ENCODE measurements around the gene SLC22A2. TPM values are rescaled to one million over a fixed set of nuclear protein-coding genes. Genes with fewer than 3 reads are reported as not detected.

SLC22A2 gene
- total RNA-seq, 1 donor from 2014 or later, result not detected

DNA sequence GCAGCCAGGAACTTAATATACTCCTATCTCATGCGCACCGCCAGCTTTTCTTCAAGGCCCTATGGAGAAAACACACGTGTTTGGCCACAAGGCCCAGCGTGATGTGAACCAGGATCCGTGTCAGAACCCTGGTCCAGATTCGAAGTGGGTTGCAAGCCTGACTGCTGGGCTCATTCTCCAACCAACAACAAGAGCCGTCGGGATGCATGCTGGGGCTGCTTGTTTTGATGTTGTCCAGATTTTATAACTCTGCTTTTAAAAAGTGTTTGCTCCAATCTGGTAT, 463 bp upstream of the SLC22A2 start:
- Histone ChIP-seq H3F3A (ENCODE audit: low read depth) (no peaks in the 10 kb centered on the region), H3K4me1 (no peaks in the 10 kb centered on the region), H3K36me3 (no peaks in the 10 kb centered on the region), H4K20me1 (ENCODE audit: low read depth) (no peaks in the 10 kb centered on the region), H2AFZ (replicated peaks) (no peak overlapping the region), H3K27ac (no peak overlapping the region), H3K79me2 (ENCODE audit: low read depth) (no peaks in the 10 kb centered on the region), H3K4me2 (no peak overlapping the region), H3K9me3 (ENCODE audit: low read depth) (no peaks in the 10 kb centered on the region), H3K9ac (no peak overlapping the region), H3K4me3 (no peak overlapping the region), H3K27me3 (no peaks in the 10 kb centered on the region)
- peaks cover 2% of the 10 kb centered on the region for H3K27me3 Mint-ChIP-seq (ENCODE audit: insufficient read depth, low read depth)
- H3K36me3 Mint-ChIP-seq, result no peaks in the 10 kb centered on the region
- peaks cover 4% of the 10 kb centered on the region for H3K4me1 Mint-ChIP-seq
- TF ChIP-seq EZH2phosphoT487 (IDR thresholded peaks at IDR 0.05) (no peak), EZH2 (IDR thresholded peaks at IDR 0.05) (no peak)
- TF ChIP-seq, protein P1, sequence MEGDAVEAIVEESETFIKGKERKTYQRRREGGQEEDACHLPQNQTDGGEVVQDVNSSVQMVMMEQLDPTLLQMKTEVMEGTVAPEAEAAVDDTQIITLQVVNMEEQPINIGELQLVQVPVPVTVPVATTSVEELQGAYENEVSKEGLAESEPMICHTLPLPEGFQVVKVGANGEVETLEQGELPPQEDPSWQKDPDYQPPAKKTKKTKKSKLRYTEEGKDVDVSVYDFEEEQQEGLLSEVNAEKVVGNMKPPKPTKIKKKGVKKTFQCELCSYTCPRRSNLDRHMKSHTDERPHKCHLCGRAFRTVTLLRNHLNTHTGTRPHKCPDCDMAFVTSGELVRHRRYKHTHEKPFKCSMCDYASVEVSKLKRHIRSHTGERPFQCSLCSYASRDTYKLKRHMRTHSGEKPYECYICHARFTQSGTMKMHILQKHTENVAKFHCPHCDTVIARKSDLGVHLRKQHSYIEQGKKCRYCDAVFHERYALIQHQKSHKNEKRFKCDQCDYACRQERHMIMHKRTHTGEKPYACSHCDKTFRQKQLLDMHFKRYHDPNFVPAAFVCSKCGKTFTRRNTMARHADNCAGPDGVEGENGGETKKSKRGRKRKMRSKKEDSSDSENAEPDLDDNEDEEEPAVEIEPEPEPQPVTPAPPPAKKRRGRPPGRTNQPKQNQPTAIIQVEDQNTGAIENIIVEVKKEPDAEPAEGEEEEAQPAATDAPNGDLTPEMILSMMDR (IDR thresholded peaks at IDR 0.05), result no peak
- no peaks in the 10 kb centered on the region for H3K9me3 Mint-ChIP-seq
- no peak for DNase-seq (ENCODE audit: low spot score)
- no peak overlapping the region for H3K4me3 Mint-ChIP-seq
- H3K27ac Mint-ChIP-seq, result no peak overlapping the region

DNA sequence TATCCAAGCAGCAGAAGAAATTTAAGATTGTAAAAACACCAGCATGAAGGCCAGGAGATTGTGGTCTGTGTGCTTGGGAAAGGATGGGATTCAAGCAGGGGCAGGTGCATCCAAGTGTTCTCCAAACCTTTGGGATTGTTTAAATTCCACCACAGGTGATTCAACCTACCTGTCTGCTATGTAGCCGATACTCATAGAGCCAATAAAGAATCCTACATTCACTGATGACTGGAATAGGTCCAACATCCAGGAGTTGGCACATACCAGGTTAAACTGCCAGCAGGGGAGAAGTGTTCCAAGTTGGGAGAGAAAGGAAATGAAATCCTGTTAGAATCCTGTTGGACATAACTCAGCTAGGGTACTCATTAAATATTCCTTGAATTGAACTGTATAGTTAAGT, 2.2 kb downstream of the SLC22A2 start:
- peaks cover 2% of the 10 kb centered on the region for H3K27me3 Mint-ChIP-seq (ENCODE audit: insufficient read depth, low read depth)
- H2AFZ ChIP-seq (replicated peaks), result no peak overlapping the region

DNA sequence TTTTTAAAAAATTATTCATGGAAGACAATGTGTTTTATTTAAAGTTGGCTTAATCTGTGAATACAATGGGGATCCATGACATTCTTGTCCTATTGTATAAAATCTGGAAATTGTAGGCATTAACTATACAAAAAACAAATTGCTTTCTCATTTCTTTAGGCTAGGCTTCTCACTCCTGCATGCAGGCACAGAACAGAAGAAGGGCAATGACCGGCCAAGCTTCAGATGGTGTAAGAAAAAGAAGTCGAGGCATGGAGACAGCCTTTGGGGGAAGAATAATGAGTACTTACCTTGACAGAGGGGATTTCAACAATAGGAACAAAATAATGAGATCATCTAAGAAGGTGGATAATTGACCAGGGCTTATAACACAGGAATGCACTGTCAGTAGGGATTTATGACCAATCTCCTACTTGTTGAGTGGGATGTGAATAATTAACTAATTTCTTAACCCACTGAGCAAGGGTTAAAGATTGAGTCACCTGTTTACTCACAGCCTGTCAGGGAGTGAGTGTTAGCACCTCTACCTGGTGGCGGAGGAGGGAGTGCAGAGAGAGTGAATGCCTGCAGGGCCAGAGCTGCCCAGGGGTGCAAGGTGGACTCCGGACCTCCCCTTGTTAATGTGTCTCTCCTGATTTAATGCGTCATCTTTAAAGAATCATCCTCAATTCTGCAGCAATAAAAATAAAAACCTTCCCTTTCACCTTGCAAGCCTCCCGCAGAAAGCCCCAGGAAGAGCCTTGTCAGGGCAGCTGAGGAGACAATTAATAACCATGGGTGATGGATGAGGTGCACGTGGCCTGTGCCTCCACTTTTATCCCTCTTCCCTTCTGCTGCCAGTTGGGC, 3.9 kb downstream of the SLC22A2 start:
- no peak overlapping the region for H3K4me3 Mint-ChIP-seq
- no peak overlapping the region for H3K27ac ChIP-seq
- peaks cover 10% of the 10 kb centered on the region for H3K4me1 Mint-ChIP-seq
- H3K9me3 Mint-ChIP-seq, result no peaks in the 10 kb centered on the region
- no peak overlapping the region for H3K4me3 ChIP-seq
- no peak for DNase-seq (ENCODE audit: low spot score)
- no peaks in the 10 kb centered on the region for H3K36me3 ChIP-seq
- no peak overlapping the region for H2AFZ ChIP-seq (replicated peaks)
- H3K27ac Mint-ChIP-seq, result no peak overlapping the region
- H4K20me1 ChIP-seq (ENCODE audit: low read depth), result no peaks in the 10 kb centered on the region
- TF ChIP-seq, protein P1 (IDR thresholded peaks at IDR 0.05), result no peak
- TF ChIP-seq EZH2 (IDR thresholded peaks at IDR 0.05), result no peak
- no peak for TF ChIP-seq EZH2phosphoT487 (IDR thresholded peaks at IDR 0.05)
- H3K4me1 ChIP-seq, result peaks cover 9% of the 10 kb centered on the region
- no peaks in the 10 kb centered on the region for H3K9me3 ChIP-seq (ENCODE audit: low read depth)
- no peaks in the 10 kb centered on the region for H3K79me2 ChIP-seq (ENCODE audit: low read depth)
- peaks cover 2% of the 10 kb centered on the region for H3K27me3 Mint-ChIP-seq (ENCODE audit: insufficient read depth, low read depth)
- no peaks in the 10 kb centered on the region for H3F3A ChIP-seq (ENCODE audit: low read depth)
- no peak overlapping the region for H3K4me2 ChIP-seq
- H3K27me3 ChIP-seq, result no peaks in the 10 kb centered on the region
- no peak overlapping the region for H3K9ac ChIP-seq
- H3K36me3 Mint-ChIP-seq, result no peaks in the 10 kb centered on the region

More for the DNA sequence above, 2.2 kb downstream of the SLC22A2 start:
- no peak for DNase-seq (ENCODE audit: low spot score)
- Histone ChIP-seq H4K20me1 (ENCODE audit: low read depth) (no peaks in the 10 kb centered on the region), H3K4me1 (peaks cover 3% of the 10 kb centered on the region), H3K27ac (no peak overlapping the region), H3K27me3 (no peaks in the 10 kb centered on the region), H3F3A (ENCODE audit: low read depth) (no peaks in the 10 kb centered on the region), H3K4me3 (no peak overlapping the region), H3K36me3 (no peaks in the 10 kb centered on the region), H3K4me2 (no peak overlapping the region), H3K79me2 (ENCODE audit: low read depth) (no peaks in the 10 kb centered on the region), H3K9me3 (ENCODE audit: low read depth) (no peaks in the 10 kb centered on the region), H3K9ac (no peak overlapping the region)
- Mint-ChIP-seq H3K4me1 (peaks cover 4% of the 10 kb centered on the region), H3K9me3 (no peaks in the 10 kb centered on the region), H3K36me3 (no peaks in the 10 kb centered on the region), H3K4me3 (no peak overlapping the region), H3K27ac (no peak overlapping the region)
- no peak for TF ChIP-seq EZH2 (IDR thresholded peaks at IDR 0.05)
- no peak for TF ChIP-seq EZH2phosphoT487 (IDR thresholded peaks at IDR 0.05)
- TF ChIP-seq, protein P1 (IDR thresholded peaks at IDR 0.05), result no peak
